Uterus (tissue), 4 donors: ENCODE results near the gene TMEM178A. TPM values are rescaled to one million over a fixed set of nuclear protein-coding genes. Genes with fewer than 3 reads are reported as not detected.

Source experiments
- DNase-seq, 2 donors: peaks; one replicate each; pipeline ENCODE4 v3.0.0-alpha.2; 2019 to 2020
- H3K27ac ChIP-seq, 2 donors: fragments of 200-600 bp; sonication (generic); 1 replicate in 1 of 2; 2 replicates in 1 of 2; pipeline ENCODE4 v1.5.1; 2016 to 2018
- H3K27me3 ChIP-seq, 2 donors: fragments of 200-600 bp; sonication (generic); one replicate each; pipeline ENCODE4 v1.5.1; 2018 to 2019; ENCODE audit warnings: control low read depth in 1 of 2
- H3K36me3 ChIP-seq, 2 donors: fragments of 200-600 bp; sonication (generic); one replicate each; pipeline ENCODE4 v1.5.1; 2019; ENCODE audit warnings: control low read depth in 1 of 2
- H3K4me1 ChIP-seq, 2 donors: fragments of 200-600 bp; sonication (generic); one replicate each; pipeline ENCODE4 v1.5.1; 2018 to 2019; ENCODE audit warnings: control low read depth in 1 of 2
- H3K4me3 ChIP-seq, 2 donors: fragments of 200-600 bp; sonication (generic); 1 replicate in 1 of 2; 2 replicates in 1 of 2; pipeline ENCODE4 v1.5.1; 2018 to 2019; ENCODE audit warnings: mild to moderate bottlenecking in 1 of 2
- H3K9me3 ChIP-seq, 2 donors: fragments of 200-600 bp; sonication (generic); one replicate each; pipeline ENCODE4 v1.5.1; 2019; ENCODE audit warnings: control low read depth in 1 of 2
- POLR2A ChIP-seq, 2 donors: fragments of 450-650 bp; IDR thresholded peaks; one replicate each; pipeline ENCODE4 v1.6.1; 2016; ENCODE audit warnings: antibody characterized with exemption in 2 of 2, mild to moderate bottlenecking in 1 of 2, moderate library complexity in 1 of 2
- intact Hi-C: fragments of 100-400 bp; cut with DNase I; formaldehyde crosslinking; loops from one replicate; pipeline ENCODE4 v1.15.1; 2023; ENCODE audit warnings: low total_unique reads
- total RNA-seq, 4 donors: library from RNA; depleted of rRNA in 3 of 4; stranded (reverse); fragments of >200 nt in 3 of 4; gene quantifications; one replicate each; pipeline versions ENCODE4 v1.1.0 to v1.2.4, GENCODE V29; 2014 to 2023
- TF ChIP-seq, protein P1 (sequence below), 4 experiments: fragments of 200-600 bp in 2 of 4; fragments of 450-650 bp in 2 of 4; sonication (generic) in 2 of 4; IDR thresholded peaks; one replicate each; pipeline ENCODE4 v1.5.1; 2016 to 2019; ENCODE audit warnings: antibody characterized with exemption in 4 of 4, mild to moderate bottlenecking in 2 of 4, moderate library complexity in 1 of 4
- donor health status: DM: yes; HTN: yes; CAD: no.

The TMEM178A gene
- total RNA-seq, 4 donors from 2014 or later = 3.1 to 3.9 TPM; not detected in 2

DNA sequence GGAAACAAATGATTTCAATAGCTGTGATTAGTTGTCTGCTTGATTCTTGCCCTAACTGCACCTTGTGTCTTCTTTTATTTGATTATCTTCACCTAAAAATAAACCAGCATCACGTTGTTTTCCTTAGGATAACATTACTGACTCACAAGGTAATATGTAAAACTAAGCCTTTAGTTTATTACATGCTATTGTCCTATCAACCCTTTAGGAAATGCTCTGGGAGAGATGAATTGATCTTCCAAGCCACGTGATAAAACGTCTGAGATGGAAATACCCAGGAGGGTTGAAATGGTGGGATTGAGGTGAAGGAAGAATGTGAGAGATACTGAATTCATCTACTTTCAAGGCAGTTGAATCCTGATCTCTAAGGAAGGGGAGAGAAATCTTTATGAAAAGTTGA, 34.5 kb upstream of the TMEM178A start:
- no peaks in the 10 kb centered on the region for H3K9me3 ChIP-seq
- intact Hi-C loops = no loop called here
- no peak overlapping the region for H3K27ac ChIP-seq
- H3K36me3 ChIP-seq = no peaks in the 10 kb centered on the region
- H3K4me1 ChIP-seq = no peaks in the 10 kb centered on the region
- H3K27me3 ChIP-seq = no peaks in the 10 kb centered on the region
- TF ChIP-seq, protein P1, sequence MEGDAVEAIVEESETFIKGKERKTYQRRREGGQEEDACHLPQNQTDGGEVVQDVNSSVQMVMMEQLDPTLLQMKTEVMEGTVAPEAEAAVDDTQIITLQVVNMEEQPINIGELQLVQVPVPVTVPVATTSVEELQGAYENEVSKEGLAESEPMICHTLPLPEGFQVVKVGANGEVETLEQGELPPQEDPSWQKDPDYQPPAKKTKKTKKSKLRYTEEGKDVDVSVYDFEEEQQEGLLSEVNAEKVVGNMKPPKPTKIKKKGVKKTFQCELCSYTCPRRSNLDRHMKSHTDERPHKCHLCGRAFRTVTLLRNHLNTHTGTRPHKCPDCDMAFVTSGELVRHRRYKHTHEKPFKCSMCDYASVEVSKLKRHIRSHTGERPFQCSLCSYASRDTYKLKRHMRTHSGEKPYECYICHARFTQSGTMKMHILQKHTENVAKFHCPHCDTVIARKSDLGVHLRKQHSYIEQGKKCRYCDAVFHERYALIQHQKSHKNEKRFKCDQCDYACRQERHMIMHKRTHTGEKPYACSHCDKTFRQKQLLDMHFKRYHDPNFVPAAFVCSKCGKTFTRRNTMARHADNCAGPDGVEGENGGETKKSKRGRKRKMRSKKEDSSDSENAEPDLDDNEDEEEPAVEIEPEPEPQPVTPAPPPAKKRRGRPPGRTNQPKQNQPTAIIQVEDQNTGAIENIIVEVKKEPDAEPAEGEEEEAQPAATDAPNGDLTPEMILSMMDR (IDR thresholded peaks at IDR 0.05) = no peak
- no peak for TF ChIP-seq POLR2A (IDR thresholded peaks at IDR 0.05)
- no peak overlapping the region for H3K4me3 ChIP-seq
- DNase-seq = no peak

DNA sequence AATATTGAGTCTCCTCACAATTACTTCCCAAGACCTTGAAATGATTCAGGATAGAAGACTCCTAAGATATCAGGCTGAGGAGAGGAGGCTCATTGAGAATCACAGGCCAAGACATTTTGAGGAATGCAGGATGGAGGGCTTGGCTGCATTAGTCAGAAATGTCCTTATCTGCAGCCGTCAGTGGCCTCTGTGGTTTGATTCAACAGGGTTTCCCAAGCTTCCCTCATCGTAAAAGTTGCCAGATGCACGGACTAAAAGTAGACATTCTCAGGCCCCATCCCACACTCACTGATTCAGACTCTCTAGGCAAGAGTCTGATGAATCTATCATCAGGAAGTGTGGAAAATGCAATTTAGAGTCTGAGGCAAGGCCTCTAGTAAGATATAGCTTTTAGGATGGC, 34.0 kb upstream of the TMEM178A start:
- Histone ChIP-seq H3K36me3 (no peaks in the 10 kb centered on the region), H3K4me3 (no peak overlapping the region), H3K4me1 (no peaks in the 10 kb centered on the region), H3K27ac (no peak overlapping the region), H3K27me3 (no peaks in the 10 kb centered on the region), H3K9me3 (no peaks in the 10 kb centered on the region)
- intact Hi-C loops = no loop called here
- DNase-seq = peak in 1 of 2 donors; percentile 24
- TF ChIP-seq, protein P1 (IDR thresholded peaks at IDR 0.05) = no peak
- no peak for TF ChIP-seq POLR2A (IDR thresholded peaks at IDR 0.05)

DNA sequence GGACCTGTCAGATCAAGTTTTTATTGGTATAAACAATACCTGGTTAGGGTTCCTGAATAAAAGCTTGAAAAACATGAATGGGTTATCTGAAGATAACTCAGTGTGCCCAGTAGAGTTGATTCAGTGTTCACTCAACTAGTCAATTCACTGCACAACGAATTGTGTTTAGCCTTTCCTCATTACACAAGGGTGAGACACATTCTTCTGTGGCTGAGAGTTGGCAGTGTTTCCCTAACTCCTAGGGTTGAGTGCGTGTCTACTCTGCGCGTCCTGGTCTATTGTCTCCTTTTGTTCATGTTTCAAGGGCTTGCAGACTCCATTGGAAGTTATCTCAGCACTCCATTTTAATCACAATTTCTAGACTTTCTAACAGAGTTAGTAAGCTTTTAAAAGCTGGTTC, 32.8 kb upstream of the TMEM178A start:
- TF ChIP-seq, protein P1 (IDR thresholded peaks at IDR 0.05) = no peak
- TF ChIP-seq POLR2A (IDR thresholded peaks at IDR 0.05) = no peak
- no peak for DNase-seq
- Histone ChIP-seq H3K27me3 (no peaks in the 10 kb centered on the region), H3K36me3 (no peaks in the 10 kb centered on the region), H3K4me1 (no peaks in the 10 kb centered on the region), H3K27ac (no peak overlapping the region), H3K4me3 (no peak overlapping the region), H3K9me3 (no peaks in the 10 kb centered on the region)
- intact Hi-C loops = no loop called here

DNA sequence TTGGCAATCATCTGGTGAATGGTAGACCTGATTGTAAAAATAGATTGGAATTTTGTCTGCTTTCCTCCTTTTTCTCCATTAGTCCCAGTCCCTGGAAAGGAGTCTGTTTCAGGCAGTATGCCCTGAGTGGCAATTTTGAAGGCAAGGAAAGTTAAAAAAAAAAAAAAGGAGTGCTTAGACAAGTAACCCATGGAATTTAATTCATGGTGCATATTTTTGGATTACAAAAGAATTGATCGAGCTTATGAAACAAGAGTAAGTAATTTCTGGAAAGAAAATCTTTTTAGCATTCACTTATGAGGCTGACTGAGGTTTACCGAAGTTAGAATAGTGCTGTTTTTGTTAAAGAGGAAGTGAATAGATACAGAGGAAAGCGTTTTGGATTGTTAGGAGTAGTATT, 29.4 kb upstream of the TMEM178A start:
- intact Hi-C loops = no loop called here
- H3K27ac ChIP-seq = no peak overlapping the region

DNA sequence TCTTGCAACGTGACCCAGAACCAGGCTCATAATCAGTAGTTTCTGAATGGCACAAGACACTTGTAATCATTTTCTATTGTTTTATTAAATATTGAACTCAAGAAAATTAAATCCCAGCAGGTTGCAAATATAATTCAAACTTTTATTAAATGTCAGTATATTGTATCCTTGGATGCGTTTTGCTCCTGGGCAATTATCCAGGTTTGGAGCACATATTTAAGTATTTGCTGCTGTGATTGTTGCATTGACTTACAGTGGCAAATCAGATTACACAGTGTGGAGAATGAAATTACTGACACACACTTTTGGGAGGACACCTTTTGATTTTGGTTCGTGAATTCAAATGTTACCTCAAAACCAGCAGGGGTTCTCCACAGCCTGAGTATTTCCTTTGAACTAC, 27.1 kb upstream of the TMEM178A start:
- Histone ChIP-seq H3K27ac (no peak overlapping the region), H3K27me3 (no peaks in the 10 kb centered on the region), H3K4me1 (no peaks in the 10 kb centered on the region), H3K9me3 (no peaks in the 10 kb centered on the region), H3K4me3 (no peak overlapping the region), H3K36me3 (no peaks in the 10 kb centered on the region)
- TF ChIP-seq, protein P1 (IDR thresholded peaks at IDR 0.05) = no peak
- no peak for TF ChIP-seq POLR2A (IDR thresholded peaks at IDR 0.05)
- intact Hi-C loops = no loop called here
- no peak for DNase-seq

More for the DNA sequence above, 29.4 kb upstream of the TMEM178A start:
- no peak for DNase-seq
- Histone ChIP-seq H3K36me3 (no peaks in the 10 kb centered on the region), H3K27me3 (no peaks in the 10 kb centered on the region), H3K4me1 (no peaks in the 10 kb centered on the region), H3K9me3 (no peaks in the 10 kb centered on the region), H3K4me3 (no peak overlapping the region)
- TF ChIP-seq POLR2A (IDR thresholded peaks at IDR 0.05) = no peak
- TF ChIP-seq, protein P1 (IDR thresholded peaks at IDR 0.05) = no peak
